Endothelial cell of umbilical vein (primary cell): ENCODE data around the gene ST13. TPM values are rescaled to one million over a fixed set of nuclear protein-coding genes. Genes with fewer than 3 reads are reported as not detected.

Source experiments
- BruUV-seq: library from RNA; stranded (reverse); fragments of 400-500 nt; replicated peaks from 2 replicates; lab custom pipeline; 2021; lab: Mats Ljungman, UMichigan
- CTCF ChIA-PET: fragments of 300-600, 350-600 bp; sonication (Branson Sonifier 250); formaldehyde crosslinking; loops from one replicate; lab custom pipeline; 2021; ENCODE audit warnings: antibody characterized with exemption, inconsistent platforms; lab: Charles Lee
- POLR2A ChIA-PET: fragments of 300-600, 350-600 bp; sonication (Branson Sonifier 250); formaldehyde crosslinking; loops from one replicate; lab custom pipeline; 2021; ENCODE audit warnings: antibody characterized with exemption, inconsistent platforms; lab: Charles Lee
- DNase-seq: peaks from one replicate; pipeline ENCODE4 v3.0.0-alpha.2; 2011; ENCODE audit warnings: low read depth, low spot score
- FAIRE-seq: peaks from 2 replicates; lab custom pipeline; 2011; peaks lifted over from hg19 to GRCh38; lab: Jason Lieb, UNC
- H2AFZ ChIP-seq: 2 replicates; pipeline ENCODE4 v1.6.0; 2012; ENCODE audit warnings: low read depth, low read length, control low read depth, inconsistent platforms
- H3K27ac ChIP-seq: 2 replicates; pipeline ENCODE4 v1.5.1; 2011; ENCODE audit warnings: low read depth, mild to moderate bottlenecking, control low read depth, low read length, moderate library complexity; ENCODE audit not compliant: insufficient read depth
- H3K27me3 ChIP-seq, 2 experiments: 2 replicates each; pipeline versions ENCODE4 v1.6.0 to v1.6.1; 2011; ENCODE audit warnings: low read length in 2 of 2, mixed read lengths in 1 of 2; ENCODE audit not compliant: control insufficient read depth in 2 of 2, insufficient read depth in 2 of 2
- H3K36me3 ChIP-seq, 2 experiments: 2 replicates in 1 of 2; 3 replicates in 1 of 2; pipeline ENCODE4 v1.5.1; 2011; ENCODE audit warnings: low read length in 2 of 2, mild to moderate bottlenecking in 1 of 2, moderate library complexity in 1 of 2; ENCODE audit not compliant: control insufficient read depth in 2 of 2, insufficient read depth in 2 of 2; ENCODE audit errors: extremely low read depth in 1 of 2
- H3K4me1 ChIP-seq: 3 replicates; pipeline ENCODE4 v1.5.1; 2011; ENCODE audit warnings: mild to moderate bottlenecking, low read length; ENCODE audit not compliant: control insufficient read depth, insufficient read depth; ENCODE audit errors: extremely low read depth
- H3K4me2 ChIP-seq: 2 replicates; pipeline ENCODE4 v1.6.1; 2011; ENCODE audit warnings: low read length, control low read depth, mixed read lengths; ENCODE audit not compliant: insufficient read depth
- H3K4me3 ChIP-seq, 3 experiments: fragments of 200-600 bp in 1 of 3; sonication (generic), shearing (Covaris generic) in 1 of 3; replicated peaks in 1 of 3; 2 replicates each; pipeline ENCODE4 v1.5.1; 2011 to 2016; ENCODE audit warnings: control low read depth in 3 of 3, low read length in 3 of 3, mild to moderate bottlenecking in 2 of 3, inconsistent platforms in 1 of 3, low read depth in 1 of 3, moderate library complexity in 1 of 3; ENCODE audit not compliant: insufficient read depth in 1 of 3
- H3K79me2 ChIP-seq: 2 replicates; pipeline ENCODE4 v1.6.0; 2012; ENCODE audit warnings: low read length, inconsistent platforms; ENCODE audit not compliant: control insufficient read depth, insufficient read depth
- H3K9ac ChIP-seq: replicated peaks from 2 replicates; pipeline ENCODE3; 2011; ENCODE audit warnings: low read length, control low read depth; ENCODE audit not compliant: insufficient read depth; ENCODE audit errors: extremely low read depth
- H3K9me1 ChIP-seq: replicated peaks from 3 replicates; pipeline ENCODE4 v1.6.0; 2011; ENCODE audit warnings: mild to moderate bottlenecking, low read length; ENCODE audit not compliant: control insufficient read depth, insufficient read depth; ENCODE audit errors: extremely low read depth
- H3K9me3 ChIP-seq: replicated peaks from 2 replicates; pipeline ENCODE4 v1.5.1; 2012; ENCODE audit warnings: low read length, inconsistent platforms; ENCODE audit not compliant: control insufficient read depth, insufficient read depth
- H4K20me1 ChIP-seq: replicated peaks from 2 replicates; pipeline ENCODE3; 2011; ENCODE audit warnings: mild to moderate bottlenecking, low read length; ENCODE audit not compliant: control insufficient read depth, insufficient read depth; ENCODE audit errors: extremely low read depth
- CTCF ChIP-seq, 2 donors: IDR thresholded peaks; 1 replicate in 1 of 2; 2 replicates in 1 of 2; pipeline ENCODE4 v1.5.1; 2011; ENCODE audit warnings: low read length in 2 of 2, mild to moderate bottlenecking in 2 of 2, moderate library complexity in 2 of 2, control low read depth in 1 of 2, inconsistent platforms in 1 of 2, low read depth in 1 of 2; ENCODE audit not compliant: insufficient read depth in 1 of 2; ENCODE audit errors: extremely low read depth in 1 of 2
- EZH2 ChIP-seq: IDR thresholded peaks from 2 replicates; pipeline ENCODE4 v1.6.1; 2012; ENCODE audit warnings: borderline replicate concordance, low read depth, mild to moderate bottlenecking, moderate library complexity, low read length, inconsistent platforms; ENCODE audit not compliant: severe bottlenecking
- FOS ChIP-seq: IDR thresholded peaks from 2 replicates; pipeline ENCODE4 v1.6.1; 2011; ENCODE audit warnings: mild to moderate bottlenecking, low read length, moderate library complexity, borderline replicate concordance; ENCODE audit not compliant: insufficient read depth
- GATA2 ChIP-seq: IDR thresholded peaks from 2 replicates; pipeline ENCODE4 v1.7.0; 2011; ENCODE audit warnings: low read depth, mild to moderate bottlenecking, moderate library complexity, mixed read lengths, low read length; ENCODE audit not compliant: insufficient read length, insufficient read depth
- JUN ChIP-seq: IDR thresholded peaks from 2 replicates; pipeline ENCODE4 v1.6.1; 2011; ENCODE audit warnings: borderline replicate concordance, low read depth; ENCODE audit not compliant: insufficient read length, insufficient read depth
- MAX ChIP-seq: IDR thresholded peaks from 2 replicates; pipeline ENCODE4 v1.6.1; 2011; ENCODE audit not compliant: insufficient read depth, insufficient read length
- MYC ChIP-seq: IDR thresholded peaks from one replicate; pipeline ENCODE4 v1.6.1; 2011; ENCODE audit warnings: mild to moderate bottlenecking, low read depth, low read length
- POLR2A ChIP-seq: IDR thresholded peaks from 2 replicates; pipeline ENCODE4 v1.6.1; 2012; ENCODE audit warnings: low read depth, mild to moderate bottlenecking, control low read depth, low read length
- POLR2AphosphoS5 ChIP-seq: IDR thresholded peaks from 2 replicates; pipeline ENCODE4 v1.6.1; 2012; ENCODE audit warnings: low read depth, mild to moderate bottlenecking, control low read depth, low read length, moderate library complexity; ENCODE audit not compliant: insufficient read depth
- dilution Hi-C: fragments of 300-500 bp; cut with MboI; formaldehyde crosslinking; loops from one replicate; pipeline ENCODE4 v1.15.0; 2019; ENCODE audit warnings: low sequenced_read_pairs; ENCODE audit not compliant: extremely low pct_ligation_motif_present
- intact Hi-C: fragments of 100-400 bp; cut with micrococcal nuclease; formaldehyde crosslinking; loops from one replicate; pipeline ENCODE4 v1.10.0; 2022
- polyA plus RNA-seq, 4 experiments: library from polyadenylated mRNA; depleted of rRNA in 3 of 4; stranded (reverse) in 3 of 4; unstranded in 1 of 4; fragments of >200 nt; gene quantifications; 2 replicates each; pipeline versions ENCODE4 v1.2.1 to v1.2.3, GENCODE V29; 2011 to 2012; ENCODE audit warnings: missing spikeins in 1 of 4
- total RNA-seq: library from RNA; stranded (reverse); gene quantifications from 2 replicates; pipeline ENCODE4 v1.2.3, GENCODE V29; 2021

The ST13 gene
- total and polyA plus RNA-seq, 2 donors (not counting 3 experiments of a cell fraction or from before 2014, with no cell fraction given), result 41.2 to 250 TPM

GRCh38 chr22:40818747-40819598, 37.5 kb downstream of the ST13 start, which contains the start of gene SLC25A17:
SLC25A17 (minus strand) TSS chr22:40819346; CDS start chr22:40819248, 98 bp downstream.
- H4K20me1 ChIP-seq, result no peaks in the 10 kb centered on the region
- no TSS peak for BruUV-seq
- intact Hi-C loops (loop anchor here (2.0 kb wide), 2 partner anchors 38 to 136 kb away; partner anchors contain the start of genes ST13 and XPNPEP3), dilution Hi-C loops (no loop called here)
- CTCF ChIA-PET, result interaction anchor here (0.7 to 4.2 kb wide), 14 partner anchors 9 to 779 kb away, joined by 3 to 24 read pairs (median 3); partner anchors contain the start of gene XPNPEP3
- H3K27me3 ChIP-seq, result no peaks in the 10 kb centered on the region
- H3K9ac ChIP-seq, result peak within 1 kb of the TSS; percentile 81
- peaks cover 39% of the 10 kb centered on the region for H3K79me2 ChIP-seq
- peak; percentile 87 for FAIRE-seq
- H3K4me2 ChIP-seq, result peak within 1 kb of the TSS; percentile 98
- H3K9me3 ChIP-seq, result no peaks in the 10 kb centered on the region
- H2AFZ ChIP-seq, result peak within 1 kb of the TSS; percentile 95
- peaks cover 15% of the 10 kb centered on the region for H3K4me1 ChIP-seq
- no peaks in the 10 kb centered on the region for H3K36me3 ChIP-seq
- peak within 1 kb of the TSS; percentile 46 for H3K27ac ChIP-seq
- POLR2A ChIA-PET, result no interaction called here
- TF ChIP-seq POLR2AphosphoS5 (peak; percentile 71), MYC (no peak), POLR2A (peak; percentile 69), EZH2 (no peak), CTCF (IDR thresholded peaks at IDR 0.05; ENCODE audit: extremely low read depth in 1 of 2, insufficient read depth in 1 of 2, low read depth in 1 of 2, low read length in 2 of 2) (peak; percentile 34 to 61), JUN (no peak), MAX (peak; percentile 7), FOS (no peak), GATA2 (no peak)
- no peaks in the 10 kb centered on the region for H3K9me1 ChIP-seq
- peak within 1 kb of the TSS; percentile 80 to 95 (median 83) for H3K4me3 ChIP-seq
- peak; percentile 87 for DNase-seq
